Muscle of arm (tissue), 12 donors: Measurements from ENCODE around the gene BTF3. TPM values are rescaled to one million over a fixed set of nuclear protein-coding genes. Genes with fewer than 3 reads are reported as not detected.

Source experiments
- polyA plus RNA-seq, 12 donors: library from polyadenylated mRNA; unstranded; fragments of 120-200 nt; gene quantifications; one replicate each; pipeline ENCODE4 v1.2.1, GENCODE V29; 2013; ENCODE audit not compliant: insufficient read length in 12 of 12

The BTF3 gene
- polyA plus RNA-seq, 12 donors: 1,046 to 1,477 (median 1,324) TPM; not detected in 1

Other genes starting within 250 kb of the BTF3 start
- 1 to 10 TPM in 2 of 12 donors, under 1 TPM in 8, not detected in 2; 0.43 to 4.7 (median 0.67) TPM for gene FOXD1, start 49.7 kb upstream of the BTF3 start, polyA plus RNA-seq
- 10 to 100 TPM in 11 of 12 donors, not detected in 1; 19.9 to 50.7 (median 35.4) TPM for gene ANKRA2, start 67.2 kb downstream of the BTF3 start, polyA plus RNA-seq
- gene UTP15, start 67.3 kb downstream of the BTF3 start, polyA plus RNA-seq: 10 to 100 TPM in 9 of 12 donors, 1 to 10 TPM in 2, not detected in 1; 8.5 to 19.9 (median 12.7) TPM
- gene ARHGEF28, start 127.8 kb downstream of the BTF3 start, polyA plus RNA-seq: 10 to 100 TPM in 1 of 12 donors, 1 to 10 TPM in 10, not detected in 1; 2.0 to 13.4 (median 4.1) TPM